HEK293 (cell line): Measurements from ENCODE around the gene DPP6.

Experiments
- CTCF ChIA-PET: fragments of 350-600 bp; formaldehyde crosslinking; extraction: SDS; loops from one replicate; lab custom pipeline; 2021; ENCODE audit warnings: antibody characterized with exemption; lab: Yijun Ruan, JAX
- POLR2A ChIA-PET: fragments of 300-600 bp; formaldehyde crosslinking; extraction: SDS; loops from one replicate; lab custom pipeline; 2020; ENCODE audit warnings: antibody characterized with exemption, inconsistent platforms; lab: Yijun Ruan, JAX
- H3K27ac ChIP-seq: fragments of 200-500 bp; sonication (Bioruptor generic); 2 replicates; pipeline ENCODE4 v1.5.1; 2014; ENCODE audit warnings: low read depth, low read length, control low read depth, inconsistent platforms; ENCODE audit errors: extremely low read depth
- H3K36me3 ChIP-seq, 2 experiments: fragments of 200-500 bp in 1 of 2; sonication (Bioruptor generic) in 1 of 2; 1 replicate in 1 of 2; 2 replicates in 1 of 2; pipeline ENCODE4 v1.5.1; 2014 to 2017; ENCODE audit warnings: inconsistent platforms in 2 of 2, low read length in 2 of 2; ENCODE audit not compliant: control insufficient read depth in 2 of 2, insufficient read depth in 1 of 2
- H3K4me1 ChIP-seq: fragments of 200-500 bp; sonication (Bioruptor generic); 2 replicates; pipeline ENCODE4 v1.5.1; 2014; ENCODE audit warnings: mild to moderate bottlenecking, low read length, inconsistent platforms; ENCODE audit not compliant: control insufficient read depth, insufficient read depth
- H3K4me3 ChIP-seq: 2 replicates; pipeline ENCODE4 v1.5.1; 2011; ENCODE audit warnings: low read depth, mild to moderate bottlenecking, control low read depth, low read length, moderate library complexity
- H3K9me3 ChIP-seq: fragments of 200-500 bp; sonication (Bioruptor generic); 2 replicates; pipeline ENCODE4 v1.5.1; 2014; ENCODE audit warnings: low read depth, low read length, inconsistent platforms; ENCODE audit not compliant: control insufficient read depth, insufficient read depth
- GLI2 ChIP-seq: fragments of 450-650 bp; formaldehyde crosslinking; IDR thresholded peaks from 2 replicates; pipeline ENCODE4; 2017; ENCODE audit warnings: missing biosample characterization, missing genetic modification characterization, low read depth, borderline replicate concordance
- GLIS1 ChIP-seq: fragments of 450-650 bp; formaldehyde crosslinking; IDR thresholded peaks from 2 replicates; pipeline ENCODE4 v1.5.1; 2016; ENCODE audit warnings: missing biosample characterization, missing genetic modification characterization
- OSR2 ChIP-seq: fragments of 450-650 bp; formaldehyde crosslinking; IDR thresholded peaks from 2 replicates; pipeline ENCODE4 v1.5.1; 2016; ENCODE audit warnings: missing biosample characterization, missing genetic modification characterization
- SETDB1 ChIP-seq: IDR thresholded peaks from one replicate; pipeline ENCODE4 v1.6.1; 2017; ENCODE audit warnings: mild to moderate bottlenecking, low read length, moderate library complexity, mixed read lengths; ENCODE audit not compliant: insufficient read length
- SP2 ChIP-seq: fragments of 450-650 bp; formaldehyde crosslinking; IDR thresholded peaks from 2 replicates; pipeline ENCODE4 v1.5.1; 2016; ENCODE audit warnings: missing biosample characterization, missing genetic modification characterization
- ZBTB1 ChIP-seq: fragments of 450-650 bp; formaldehyde crosslinking; IDR thresholded peaks from 2 replicates; pipeline ENCODE4 v1.5.1; 2016; ENCODE audit warnings: missing biosample characterization, missing genetic modification characterization
- ZEB2 ChIP-seq: fragments of 450-650 bp; formaldehyde crosslinking; IDR thresholded peaks from 2 replicates; pipeline ENCODE4 v1.5.1; 2016; ENCODE audit warnings: missing biosample characterization, missing genetic modification characterization
- ZFP69B ChIP-seq: fragments of 450-650 bp; formaldehyde crosslinking; IDR thresholded peaks from 2 replicates; pipeline ENCODE4 v1.5.1; 2016; ENCODE audit warnings: missing biosample characterization, missing genetic modification characterization
- ZNF114 ChIP-seq: fragments of 450-650 bp; formaldehyde crosslinking; IDR thresholded peaks from 2 replicates; pipeline ENCODE4 v1.5.0; 2017; ENCODE audit warnings: missing biosample characterization, missing genetic modification characterization
- ZNF16 ChIP-seq: fragments of 450-650 bp; formaldehyde crosslinking; IDR thresholded peaks from 2 replicates; pipeline ENCODE4 v1.5.1; 2016; ENCODE audit warnings: low read depth, missing biosample characterization, missing genetic modification characterization
- ZNF169 ChIP-seq: fragments of 450-650 bp; formaldehyde crosslinking; IDR thresholded peaks from 2 replicates; pipeline ENCODE4 v1.5.1; 2016; ENCODE audit warnings: missing biosample characterization, missing genetic modification characterization
- ZNF2 ChIP-seq: fragments of 450-650 bp; formaldehyde crosslinking; IDR thresholded peaks from 2 replicates; pipeline ENCODE4 v1.5.1; 2016; ENCODE audit warnings: missing biosample characterization, missing genetic modification characterization
- ZNF501 ChIP-seq: fragments of 450-650 bp; formaldehyde crosslinking; IDR thresholded peaks from 2 replicates; pipeline ENCODE4 v1.5.1; 2016; ENCODE audit warnings: missing biosample characterization, missing genetic modification characterization
- ZNF558 ChIP-seq: fragments of 450-650 bp; formaldehyde crosslinking; IDR thresholded peaks from 2 replicates; pipeline ENCODE4 v1.5.1; 2016; ENCODE audit warnings: missing biosample characterization, missing genetic modification characterization
- ZNF571 ChIP-seq: fragments of 450-650 bp; formaldehyde crosslinking; IDR thresholded peaks from 2 replicates; pipeline ENCODE4 v1.5.0; 2017; ENCODE audit warnings: missing biosample characterization, missing genetic modification characterization
- ZNF623 ChIP-seq: fragments of 450-650 bp; formaldehyde crosslinking; IDR thresholded peaks from 2 replicates; pipeline ENCODE4 v1.5.1; 2016; ENCODE audit warnings: missing biosample characterization, missing genetic modification characterization
- ZNF654 ChIP-seq: fragments of 450-650 bp; formaldehyde crosslinking; IDR thresholded peaks from 2 replicates; pipeline ENCODE4 v1.5.1; 2016; ENCODE audit warnings: low read depth, missing biosample characterization, missing genetic modification characterization
- ZNF660 ChIP-seq: fragments of 450-650 bp; IDR thresholded peaks from 2 replicates; pipeline ENCODE4 v1.5.1; 2018; ENCODE audit warnings: missing biosample characterization, mild to moderate bottlenecking, missing genetic modification characterization
- ZSCAN16 ChIP-seq: fragments of 450-650 bp; formaldehyde crosslinking; IDR thresholded peaks from 2 replicates; pipeline ENCODE4 v1.5.1; 2016; ENCODE audit warnings: missing biosample characterization, missing genetic modification characterization
- TF ChIP-seq, protein P1 (sequence below): fragments of 450-650 bp; formaldehyde crosslinking; IDR thresholded peaks from 2 replicates; pipeline ENCODE4 v1.5.1; 2016; ENCODE audit warnings: missing biosample characterization, missing genetic modification characterization
- TF ChIP-seq, protein P2 (sequence below): fragments of 450-650 bp; formaldehyde crosslinking; optimal IDR thresholded peaks from 2 replicates; pipeline ENCODE3; 2016; ENCODE audit warnings: missing biosample characterization, mild to moderate bottlenecking, missing genetic modification characterization
- TF ChIP-seq, protein P3 (sequence below): fragments of 450-650 bp; formaldehyde crosslinking; IDR thresholded peaks from 2 replicates; pipeline ENCODE4 v1.5.1; 2016; ENCODE audit warnings: missing biosample characterization, missing genetic modification characterization
- TF ChIP-seq, protein P4 (sequence below): fragments of 450-650 bp; formaldehyde crosslinking; IDR thresholded peaks from 2 replicates; pipeline ENCODE4 v1.5.1; 2016; ENCODE audit warnings: missing biosample characterization, missing genetic modification characterization

Gene DPP6

DNA sequence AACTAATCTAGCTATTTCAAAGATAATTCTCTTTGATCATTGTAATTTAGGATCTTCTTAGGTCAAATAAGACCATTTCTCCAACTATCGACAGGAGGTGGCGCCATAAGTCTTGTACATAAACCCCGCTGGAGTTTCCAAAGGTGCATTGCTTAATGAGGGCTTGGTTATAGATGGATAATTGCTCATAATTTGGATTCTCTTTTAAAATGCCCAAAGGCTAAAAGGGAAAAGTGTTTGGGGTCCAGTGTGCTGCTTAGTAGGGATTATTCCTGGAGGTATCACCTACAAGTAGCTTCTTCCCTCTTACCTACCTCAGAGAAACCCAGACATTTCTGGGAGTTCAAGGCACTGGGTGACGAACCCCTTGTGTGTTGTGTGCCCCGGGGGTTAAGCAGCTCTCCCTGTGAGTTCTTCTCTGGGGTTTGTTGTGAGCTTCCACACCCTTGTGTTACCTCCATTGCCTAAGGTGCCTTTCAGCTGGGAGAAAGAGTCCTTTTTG, 875.5 kb downstream of the DPP6 start:
- no peaks in the 10 kb centered on the region for H3K4me1 ChIP-seq
- no peaks in the 10 kb centered on the region for H3K9me3 ChIP-seq
- H3K4me3 ChIP-seq, result peak overlapping the region; percentile 41
- POLR2A ChIA-PET, result interaction anchor here (0.7 kb wide), 1 partner anchor 76 kb away, joined by 3 read pairs; the partner anchor contains the start of gene PAXIP1
- CTCF ChIA-PET, result interaction anchor here (0.6 to 3.4 kb wide), 56 partner anchors 9 to 1886 kb away, joined by 3 to 31 read pairs (median 4); no protein-coding TSS in a partner anchor
- peaks cover 0 to 3% of the 10 kb centered on the region in 2 experiments; a peak in 1 of 3 replicates for H3K36me3 ChIP-seq
- H3K27ac ChIP-seq, result no peak overlapping the region
- TF ChIP-seq SP2 (tag by site-specific recombination) (no peak), ZNF571 (tag by site-specific recombination) (no peak), ZFP69B (no peak), ZNF501 (peak; percentile 39; the same call in 1 of the 2 replicates), GLIS1 (tag by site-specific recombination) (peak; percentile 51), ZNF654 (peak; percentile 95), GLI2 (tag by site-specific recombination) (no peak), ZNF660 (tag by site-specific recombination) (peak; percentile 53; the same call in 1 of the 2 replicates), ZNF16 (tag by site-specific recombination) (no peak), SETDB1 (no peak), ZSCAN16 (no peak), ZBTB1 (tag by site-specific recombination) (no peak), ZNF114 (tag by site-specific recombination) (no peak), ZEB2 (peak; percentile 51; the same call in 1 of the 2 replicates), ZNF2 (tag by site-specific recombination) (0 out of 2 replicates have a peak, but pooled peaks have one; percentile 33), ZNF169 (tag by site-specific recombination) (no peak), OSR2 (tag by site-specific recombination) (no peak), ZNF558 (tag by site-specific recombination) (no peak), ZNF623 (no peak)
- TF ChIP-seq, protein P1, sequence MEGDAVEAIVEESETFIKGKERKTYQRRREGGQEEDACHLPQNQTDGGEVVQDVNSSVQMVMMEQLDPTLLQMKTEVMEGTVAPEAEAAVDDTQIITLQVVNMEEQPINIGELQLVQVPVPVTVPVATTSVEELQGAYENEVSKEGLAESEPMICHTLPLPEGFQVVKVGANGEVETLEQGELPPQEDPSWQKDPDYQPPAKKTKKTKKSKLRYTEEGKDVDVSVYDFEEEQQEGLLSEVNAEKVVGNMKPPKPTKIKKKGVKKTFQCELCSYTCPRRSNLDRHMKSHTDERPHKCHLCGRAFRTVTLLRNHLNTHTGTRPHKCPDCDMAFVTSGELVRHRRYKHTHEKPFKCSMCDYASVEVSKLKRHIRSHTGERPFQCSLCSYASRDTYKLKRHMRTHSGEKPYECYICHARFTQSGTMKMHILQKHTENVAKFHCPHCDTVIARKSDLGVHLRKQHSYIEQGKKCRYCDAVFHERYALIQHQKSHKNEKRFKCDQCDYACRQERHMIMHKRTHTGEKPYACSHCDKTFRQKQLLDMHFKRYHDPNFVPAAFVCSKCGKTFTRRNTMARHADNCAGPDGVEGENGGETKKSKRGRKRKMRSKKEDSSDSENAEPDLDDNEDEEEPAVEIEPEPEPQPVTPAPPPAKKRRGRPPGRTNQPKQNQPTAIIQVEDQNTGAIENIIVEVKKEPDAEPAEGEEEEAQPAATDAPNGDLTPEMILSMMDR (tag by site-specific recombination), result peak; percentile 39; the same call in 1 of the 2 replicates
- TF ChIP-seq, protein P2, sequence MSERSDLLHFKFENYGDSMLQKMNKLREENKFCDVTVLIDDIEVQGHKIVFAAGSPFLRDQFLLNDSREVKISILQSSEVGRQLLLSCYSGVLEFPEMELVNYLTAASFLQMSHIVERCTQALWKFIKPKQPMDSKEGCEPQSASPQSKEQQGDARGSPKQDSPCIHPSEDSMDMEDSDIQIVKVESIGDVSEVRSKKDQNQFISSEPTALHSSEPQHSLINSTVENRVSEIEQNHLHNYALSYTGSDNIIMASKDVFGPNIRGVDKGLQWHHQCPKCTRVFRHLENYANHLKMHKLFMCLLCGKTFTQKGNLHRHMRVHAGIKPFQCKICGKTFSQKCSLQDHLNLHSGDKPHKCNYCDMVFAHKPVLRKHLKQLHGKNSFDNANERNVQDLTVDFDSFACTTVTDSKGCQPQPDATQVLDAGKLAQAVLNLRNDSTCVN (tag by site-specific recombination), result no peak
- TF ChIP-seq, protein P3, sequence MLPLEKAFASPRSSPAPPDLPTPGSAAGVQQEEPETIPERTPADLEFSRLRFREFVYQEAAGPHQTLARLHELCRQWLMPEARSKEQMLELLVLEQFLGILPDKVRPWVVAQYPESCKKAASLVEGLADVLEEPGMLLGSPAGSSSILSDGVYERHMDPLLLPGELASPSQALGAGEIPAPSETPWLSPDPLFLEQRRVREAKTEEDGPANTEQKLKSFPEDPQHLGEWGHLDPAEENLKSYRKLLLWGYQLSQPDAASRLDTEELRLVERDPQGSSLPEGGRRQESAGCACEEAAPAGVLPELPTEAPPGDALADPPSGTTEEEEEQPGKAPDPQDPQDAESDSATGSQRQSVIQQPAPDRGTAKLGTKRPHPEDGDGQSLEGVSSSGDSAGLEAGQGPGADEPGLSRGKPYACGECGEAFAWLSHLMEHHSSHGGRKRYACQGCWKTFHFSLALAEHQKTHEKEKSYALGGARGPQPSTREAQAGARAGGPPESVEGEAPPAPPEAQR (tag by site-specific recombination), result no peak
- TF ChIP-seq, protein P4, sequence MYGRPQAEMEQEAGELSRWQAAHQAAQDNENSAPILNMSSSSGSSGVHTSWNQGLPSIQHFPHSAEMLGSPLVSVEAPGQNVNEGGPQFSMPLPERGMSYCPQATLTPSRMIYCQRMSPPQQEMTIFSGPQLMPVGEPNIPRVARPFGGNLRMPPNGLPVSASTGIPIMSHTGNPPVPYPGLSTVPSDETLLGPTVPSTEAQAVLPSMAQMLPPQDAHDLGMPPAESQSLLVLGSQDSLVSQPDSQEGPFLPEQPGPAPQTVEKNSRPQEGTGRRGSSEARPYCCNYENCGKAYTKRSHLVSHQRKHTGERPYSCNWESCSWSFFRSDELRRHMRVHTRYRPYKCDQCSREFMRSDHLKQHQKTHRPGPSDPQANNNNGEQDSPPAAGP (tag by site-specific recombination), result no peak
- TF ChIP-seq, all 188 proteins: peak for 7
